Ecto neural progenitor cell (in vitro differentiated cells): ENCODE measurements around the gene ZFAND3.
"Not testable (repeated sequence)": the region's sequence is repeated elsewhere in the genome, so short reads cannot be mapped to it uniquely, and the experiment has no call there.

Experiments used
- DNase-seq: peaks from one replicate; pipeline ENCODE4 v3.0.0-alpha.2; 2018; ENCODE audit warnings: low spot score

The ZFAND3 gene

DNA sequence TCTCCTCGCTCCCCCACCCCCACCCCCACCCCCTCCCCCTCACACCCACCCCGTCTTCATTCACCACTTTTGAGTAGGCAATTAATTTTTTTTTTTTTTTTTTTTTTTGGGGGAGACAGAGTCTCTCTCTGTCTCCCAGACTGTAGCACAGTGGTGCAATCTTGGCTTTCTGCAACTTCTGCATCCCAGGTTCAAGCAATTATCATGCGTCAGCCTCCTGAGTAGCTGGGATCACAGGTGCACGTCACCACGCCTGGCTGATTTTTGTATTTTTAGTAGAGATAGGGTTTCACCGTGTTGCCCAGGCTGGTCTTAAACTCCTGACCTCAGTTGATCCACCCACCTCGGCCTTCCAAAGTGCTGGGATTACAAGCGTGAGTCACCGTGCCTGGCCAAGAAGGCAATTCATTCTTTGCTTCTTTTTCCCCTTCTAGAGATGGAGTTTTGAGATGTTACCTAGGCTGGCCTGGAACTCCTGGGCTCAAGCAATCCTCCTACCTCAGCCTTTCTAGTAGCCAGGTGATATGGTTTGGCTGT, 230.4 kb downstream of the ZFAND3 start:
- not testable (repeated sequence) for DNase-seq

- DNase-seq = no peak
These were observed 232.4 kb downstream of the ZFAND3 start for GRCh38 chr6:38051819-38052434.

GRCh38 chr6:38054527-38055202, 235.1 kb downstream of the ZFAND3 start:
- no peak for DNase-seq

GRCh38 chr6:38055203-38055589, 235.7 kb downstream of the ZFAND3 start:
- DNase-seq = no peak

GRCh38 chr6:38056361-38056760, 236.8 kb downstream of the ZFAND3 start:
- no peak for DNase-seq

DNA sequence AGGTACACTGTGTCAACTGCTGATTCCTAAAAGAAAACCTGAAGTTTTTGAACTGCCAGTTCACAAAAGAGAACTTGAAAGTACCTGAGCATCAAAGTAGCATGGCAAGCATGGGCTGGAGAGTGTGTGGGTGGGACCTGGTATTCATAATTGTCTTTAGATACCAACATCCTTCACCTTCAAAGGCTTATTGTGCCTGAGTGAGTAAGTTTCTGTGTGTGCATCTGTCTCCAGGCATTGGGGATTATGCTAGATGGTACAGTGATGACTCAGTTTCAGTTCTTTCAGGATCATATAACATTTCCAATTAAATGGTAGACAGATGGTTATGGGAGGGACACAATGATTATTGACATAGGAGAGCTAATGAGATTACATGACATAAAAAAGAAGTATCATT, 238.5 kb downstream of the ZFAND3 start:
- DNase-seq = no peak

DNA sequence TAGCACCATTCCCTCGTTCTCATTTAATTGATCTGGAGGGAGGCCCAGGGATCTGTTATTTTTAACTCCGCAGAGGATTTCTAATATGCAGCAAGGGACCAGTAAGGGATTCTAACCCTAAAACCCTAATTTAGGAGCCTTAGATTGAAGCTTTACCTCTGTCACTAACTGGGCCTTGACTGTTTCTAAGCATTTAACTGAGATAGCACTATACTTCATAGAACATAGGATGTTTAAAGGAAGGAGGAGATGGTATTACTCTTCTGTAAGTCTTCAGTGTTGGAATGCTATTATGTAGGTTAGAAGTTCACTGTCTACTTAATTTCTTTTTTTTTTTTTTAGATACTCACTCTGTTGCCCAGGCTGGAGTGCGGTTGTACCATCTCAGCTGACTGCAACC, 242.5 kb downstream of the ZFAND3 start:
- no peak for DNase-seq

DNA sequence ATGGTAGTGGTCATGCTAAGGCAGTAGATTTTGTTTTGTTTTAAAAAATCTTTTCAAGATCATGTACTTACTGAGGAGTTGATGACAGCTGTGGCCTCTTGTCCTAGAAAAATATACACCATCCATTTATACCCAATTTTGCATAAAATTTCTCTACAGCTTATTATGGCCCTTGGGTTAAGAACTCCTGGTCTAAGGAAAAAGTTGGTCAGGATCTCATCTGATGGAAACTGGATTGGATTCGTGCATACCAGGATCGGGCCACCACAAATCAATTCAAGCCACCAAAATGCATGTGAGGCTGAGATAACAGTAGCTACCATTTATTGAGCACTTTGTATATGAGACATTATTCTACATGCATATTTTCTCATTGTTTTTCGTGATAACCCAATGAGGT, 244.4 kb downstream of the ZFAND3 start:
- no peak for DNase-seq

DNA sequence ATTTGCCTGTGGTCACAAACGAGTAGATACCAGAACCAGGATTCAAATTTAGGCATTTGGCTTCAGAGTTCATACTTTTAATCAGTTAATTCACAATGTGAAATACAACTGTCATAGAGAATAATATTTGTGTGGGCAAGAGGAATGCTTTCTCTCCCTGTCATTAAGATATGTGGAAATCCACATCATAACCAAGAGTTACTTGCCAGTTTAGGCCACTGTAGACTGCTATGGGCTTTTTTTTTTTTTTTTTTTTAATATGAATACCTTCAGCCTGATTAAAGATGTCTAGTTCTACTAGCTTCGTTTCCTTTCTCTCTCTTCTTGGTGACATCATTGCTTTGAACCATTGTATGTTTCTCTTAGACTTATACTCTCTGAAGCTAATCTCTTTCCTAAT, 244.9 kb downstream of the ZFAND3 start:
- no peak for DNase-seq

- no peak for DNase-seq
These were observed 246.3 kb downstream of the ZFAND3 start for GRCh38 chr6:38065734-38066305.

DNA sequence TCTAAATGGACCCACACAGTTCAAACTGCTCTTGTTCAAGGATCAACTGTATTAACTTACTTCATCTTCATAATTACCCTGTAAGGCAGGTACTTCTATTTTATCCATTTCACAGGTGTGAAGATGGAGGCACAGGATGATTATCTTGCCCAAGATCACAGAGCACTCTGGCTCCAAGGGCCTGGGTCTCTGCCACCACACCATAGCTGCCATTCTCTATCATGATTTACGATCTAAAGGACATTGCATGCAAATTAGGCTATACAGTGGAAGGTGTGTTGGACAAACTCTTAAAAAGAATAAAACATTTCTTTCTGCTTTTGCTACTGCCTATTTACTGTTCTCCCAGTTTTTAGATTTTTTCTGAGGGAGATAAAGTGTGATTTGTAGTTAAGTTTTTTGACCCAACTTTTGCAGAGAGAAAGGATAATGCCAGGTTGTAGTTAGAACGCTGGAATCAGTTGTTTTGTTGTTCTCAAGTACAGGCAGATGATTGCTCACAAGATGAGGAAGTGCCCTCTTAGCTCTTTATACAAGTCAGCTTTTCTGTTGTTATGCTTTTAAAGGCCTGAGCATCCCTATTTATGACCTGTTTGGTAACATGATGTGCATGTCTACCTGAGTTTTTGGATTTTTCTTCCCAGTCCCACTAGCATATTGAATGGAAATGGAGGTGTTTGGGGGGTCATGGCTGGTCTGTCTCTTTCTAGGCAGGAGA, 247.9 kb downstream of the ZFAND3 start:
- DNase-seq = no peak

GRCh38 chr6:38068854-38069590, 249.5 kb downstream of the ZFAND3 start:
- no peak for DNase-seq

DNA sequence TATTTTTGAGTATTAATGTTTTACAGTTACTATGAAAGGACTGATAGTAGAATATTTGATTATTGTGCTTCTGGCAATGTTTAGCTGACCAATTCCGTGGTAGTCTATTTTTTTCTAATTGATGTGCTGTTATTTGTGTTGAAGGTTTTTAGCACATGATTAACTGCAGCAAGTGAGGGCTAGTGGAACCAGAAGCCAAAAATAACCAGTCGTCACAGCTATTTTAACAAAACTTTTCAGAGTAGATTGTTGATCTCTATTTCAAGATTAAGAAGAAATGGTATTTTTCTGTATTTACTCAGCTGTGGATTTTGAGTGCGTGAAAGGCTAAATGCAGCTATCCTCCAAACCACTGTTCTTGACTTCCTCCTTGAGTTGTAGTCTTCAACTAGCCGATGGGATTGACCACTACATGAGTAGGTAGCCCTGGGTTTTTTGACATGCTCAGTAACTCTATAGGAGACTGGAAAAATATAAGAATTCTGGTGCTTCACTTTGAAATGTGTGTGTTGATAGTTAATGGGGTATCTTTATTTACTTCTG, 258.0 kb downstream of the ZFAND3 start:
- no peak for DNase-seq

GRCh38 chr6:38078671-38079070, 259.1 kb downstream of the ZFAND3 start:
- no peak for DNase-seq

DNA sequence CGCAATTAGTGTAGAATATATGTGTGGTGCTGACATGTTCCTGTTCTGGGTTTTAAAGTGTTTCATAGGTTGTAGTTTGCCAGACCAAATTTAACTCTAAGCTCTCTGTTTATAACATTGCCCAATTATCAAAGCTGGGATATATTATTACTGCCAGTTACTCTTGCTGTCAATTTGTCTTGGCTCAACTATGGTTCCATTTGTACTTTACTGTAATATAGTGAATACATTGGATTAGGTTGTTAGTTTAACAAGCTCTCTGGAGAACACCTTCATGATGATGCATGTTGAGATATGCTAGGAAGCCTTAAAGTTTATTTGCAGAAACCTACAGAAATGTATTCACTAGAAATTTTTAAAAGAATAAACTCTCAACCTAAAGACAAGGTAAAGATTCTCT, 259.6 kb downstream of the ZFAND3 start:
- DNase-seq = no peak

GRCh38 chr6:38079537-38079936, 260.0 kb downstream of the ZFAND3 start:
- DNase-seq = no peak

DNA sequence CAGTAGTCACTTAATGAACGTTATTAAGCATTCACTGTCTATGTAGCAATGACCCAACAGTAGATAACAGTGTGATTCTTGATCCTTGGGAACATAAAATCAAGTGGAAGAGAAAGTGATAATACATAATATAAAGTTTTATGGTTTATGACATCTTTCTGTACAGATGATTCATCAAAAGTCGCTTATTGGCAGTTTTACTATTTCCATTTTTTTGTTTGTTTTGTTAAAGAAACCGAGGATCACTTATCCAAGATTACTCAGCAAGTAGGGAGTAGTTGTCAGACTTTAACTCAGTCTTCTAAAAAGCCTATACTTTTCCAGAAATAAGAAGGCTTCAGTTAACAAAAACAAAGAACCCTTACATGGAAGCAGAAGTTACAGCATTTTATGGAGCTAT, 260.8 kb downstream of the ZFAND3 start:
- DNase-seq = no peak

- no peak for DNase-seq
These were observed 261.4 kb downstream of the ZFAND3 start for GRCh38 chr6:38080889-38081288.

DNA sequence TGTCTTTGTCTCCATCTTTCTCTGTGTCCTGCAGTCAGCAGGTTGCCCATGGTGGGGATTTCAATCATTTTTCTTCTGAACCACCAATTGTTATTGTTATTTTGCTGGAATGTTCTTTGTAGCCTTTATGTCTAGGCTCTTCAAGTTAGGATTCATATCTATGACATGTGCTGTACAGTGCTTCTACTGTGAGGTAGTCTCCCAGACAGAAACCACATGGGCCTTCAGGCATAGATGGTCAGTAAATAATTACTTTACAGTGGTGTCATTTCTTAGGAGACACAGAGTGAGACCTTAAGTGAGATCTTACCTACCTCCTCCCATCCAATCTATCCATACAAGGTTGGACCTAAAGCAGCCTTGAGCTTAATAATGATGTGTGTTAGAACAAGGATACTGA, 265.5 kb downstream of the ZFAND3 start:
- DNase-seq = no peak

DNA sequence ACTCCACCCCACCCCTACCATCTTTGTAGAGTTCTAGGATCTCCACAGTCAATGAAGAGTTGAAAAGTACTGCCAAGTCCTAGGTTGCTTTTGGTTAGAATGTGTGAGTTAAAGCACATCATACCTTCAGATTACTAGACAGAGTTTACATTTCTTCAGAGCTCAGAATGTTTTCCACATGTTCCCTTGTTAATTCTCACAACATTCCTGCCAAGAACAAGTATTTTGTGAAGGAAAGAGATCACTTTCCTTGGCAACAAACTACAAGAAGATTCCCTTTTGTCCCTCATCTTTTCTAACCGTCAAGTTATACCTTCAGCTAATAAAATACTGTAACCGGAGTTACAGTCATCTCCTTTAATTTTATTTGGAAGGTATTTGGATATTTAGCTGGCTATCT, 266.8 kb downstream of the ZFAND3 start:
- DNase-seq = no peak

DNA sequence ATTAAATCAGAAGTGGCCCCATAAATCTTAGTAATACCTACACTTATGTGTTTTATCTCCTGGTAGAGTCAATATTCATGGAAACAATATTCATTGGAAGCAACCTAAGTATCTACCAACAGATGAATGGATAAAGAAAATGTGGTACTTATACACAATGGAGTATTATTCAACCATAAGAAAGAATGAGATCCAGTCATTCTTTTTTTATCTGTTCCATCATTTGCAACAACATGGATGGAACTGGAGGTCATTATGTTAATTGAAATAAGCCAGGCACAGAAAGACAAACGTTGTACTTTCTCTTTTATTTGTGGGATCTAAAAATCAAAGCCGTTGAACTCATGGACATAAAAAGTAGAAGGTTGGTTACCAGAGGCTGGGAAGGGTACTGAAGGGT, 268.5 kb downstream of the ZFAND3 start:
- no peak for DNase-seq

DNA sequence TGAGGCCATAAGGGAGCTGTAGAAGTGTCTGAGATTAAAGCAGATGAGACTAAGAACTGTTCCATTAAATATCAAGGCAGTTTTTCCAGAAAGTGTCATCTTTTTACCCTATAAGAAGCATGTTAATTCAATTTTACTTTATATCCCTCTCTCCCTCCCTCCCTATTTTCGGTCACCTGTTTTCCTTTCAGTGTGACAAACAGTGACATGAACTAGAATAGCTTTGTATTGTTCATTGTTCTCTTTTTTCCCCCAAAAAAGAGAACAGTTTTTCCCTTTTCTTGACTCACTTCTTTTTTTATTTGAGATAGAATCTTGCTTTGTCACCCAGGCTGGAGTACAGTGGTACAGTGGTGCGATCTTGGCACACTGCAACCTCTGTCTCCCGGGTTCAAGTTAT, 269.3 kb downstream of the ZFAND3 start:
- DNase-seq = no peak
